ENCODE data around the gene HSPA1A.
A peak's percentile ranks its signal among the peaks of the same experiment; 100 is the strongest.
"Not testable (repeated sequence)": the region's sequence is repeated elsewhere in the genome, so short reads cannot be mapped to it uniquely, and the experiment has no call there.

HSPA1A gene

DNA sequence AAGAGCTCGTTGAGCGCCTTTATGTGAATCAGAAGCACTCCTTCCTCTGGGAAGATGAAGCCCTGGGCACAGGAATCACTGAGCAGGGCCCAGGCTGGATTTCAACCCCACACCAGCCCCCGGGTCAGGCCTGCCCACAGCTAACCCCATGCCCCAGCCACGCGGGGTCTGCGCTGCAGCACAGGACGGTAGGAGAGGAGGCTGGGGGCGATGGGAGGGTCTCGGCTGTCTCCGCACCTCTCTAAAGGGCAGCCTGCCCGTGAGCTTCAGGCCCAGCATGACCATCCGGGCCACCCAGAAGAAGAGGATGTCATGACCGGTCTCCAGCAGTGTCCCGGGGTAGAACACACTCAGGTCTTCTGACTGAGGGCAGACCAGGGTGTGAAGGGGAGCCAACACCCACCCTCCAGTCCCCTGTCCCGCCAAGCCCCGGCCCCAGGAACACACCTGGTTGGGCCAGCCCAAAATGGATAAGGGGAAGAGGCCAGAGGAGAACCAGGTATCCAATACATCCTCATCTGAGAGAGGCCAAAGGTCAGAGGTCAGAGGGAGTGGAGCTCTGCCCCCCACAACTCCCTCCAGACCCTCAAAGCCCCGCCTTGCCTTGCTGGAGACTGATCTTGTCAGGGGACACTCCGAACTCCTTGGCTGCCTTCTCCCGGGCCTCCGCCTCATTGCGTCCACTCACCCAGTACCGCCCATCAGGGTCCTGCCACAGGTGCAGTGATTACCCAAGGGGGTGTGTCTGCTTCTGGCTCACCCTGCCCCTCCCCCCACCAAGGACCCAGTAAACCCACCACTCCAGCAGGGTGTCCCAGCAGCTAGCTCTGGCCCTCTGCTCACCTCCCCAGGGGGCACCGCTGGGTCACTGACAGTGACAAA is 33.9 kb upstream of the HSPA1A start:
- no peak for DNase-seq

DNA sequence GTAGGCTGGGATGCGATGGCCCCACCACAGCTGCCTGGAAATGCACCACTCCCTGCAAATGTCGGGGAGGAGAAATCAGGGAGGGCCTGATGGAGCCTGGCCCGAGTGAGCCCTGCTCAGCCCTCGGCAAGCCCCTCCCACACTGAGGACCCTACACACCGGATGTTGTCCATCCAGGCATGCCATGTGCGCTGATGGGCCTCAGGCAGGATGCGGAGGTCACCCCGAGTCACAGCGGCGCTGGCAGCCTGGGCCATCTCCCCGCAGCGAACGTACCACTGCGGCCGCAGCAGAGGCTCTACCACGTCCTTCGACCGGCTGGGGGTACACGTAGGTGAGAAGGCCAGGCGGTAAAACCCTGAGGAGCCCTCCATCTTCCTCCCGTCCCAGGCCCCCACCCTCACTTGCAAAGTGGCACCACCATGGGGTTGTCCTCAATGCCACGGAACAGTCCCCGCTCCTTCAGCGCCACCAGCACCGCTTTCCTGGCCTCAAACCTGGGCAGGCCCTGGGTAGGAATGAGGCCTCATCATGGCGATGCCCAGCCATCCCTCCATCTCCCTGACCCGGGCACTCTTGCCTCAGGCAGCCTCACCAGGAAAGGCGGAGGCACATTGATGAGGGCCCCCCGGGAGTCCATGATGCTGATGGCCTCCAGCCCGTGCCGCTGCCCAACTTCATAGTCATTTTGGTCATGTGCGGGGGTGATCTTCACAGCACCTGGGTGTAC is 33.1 kb upstream of the HSPA1A start:
- DNase-seq: no peak

DNA sequence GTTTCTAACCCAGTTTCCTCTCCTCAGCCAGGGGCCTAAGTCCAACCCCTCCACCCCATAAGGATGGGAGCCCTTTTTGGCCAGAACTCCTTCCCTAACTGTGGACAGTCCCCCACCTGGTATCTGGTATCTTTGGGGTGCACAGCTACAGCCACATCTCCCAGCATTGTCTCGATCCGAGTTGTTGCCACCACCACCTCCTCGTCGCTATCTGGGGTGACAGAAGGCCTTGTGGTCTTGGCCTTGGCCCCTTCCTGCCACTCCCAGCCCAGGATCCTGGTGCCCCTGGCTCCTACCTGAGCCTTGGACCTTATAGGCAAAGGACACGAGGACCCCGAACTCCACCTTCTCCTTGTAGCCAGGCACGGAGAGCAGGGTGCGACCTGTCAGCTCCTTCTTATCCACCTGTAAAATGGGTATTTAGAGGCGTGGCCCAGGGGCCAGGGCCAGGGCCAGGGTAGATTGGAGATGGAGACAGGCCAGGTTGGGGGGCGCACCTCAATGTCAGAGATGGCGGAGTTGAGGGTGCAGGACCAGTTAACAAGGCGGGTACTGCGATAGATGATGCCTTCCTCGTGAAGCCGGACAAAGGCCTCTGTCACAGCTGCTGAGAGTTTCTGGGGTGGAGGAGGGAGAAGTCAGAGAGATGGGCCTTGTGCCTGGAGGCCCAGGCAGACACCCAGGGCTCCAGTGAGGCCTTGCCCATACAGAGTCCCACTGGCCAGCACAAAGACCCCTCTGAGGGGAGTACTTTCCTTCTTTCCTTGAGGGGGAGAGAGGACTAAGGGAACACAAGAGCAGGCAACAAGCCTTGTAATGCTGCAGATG is 31.0 kb upstream of the HSPA1A start:
- no peak for DNase-seq

DNA sequence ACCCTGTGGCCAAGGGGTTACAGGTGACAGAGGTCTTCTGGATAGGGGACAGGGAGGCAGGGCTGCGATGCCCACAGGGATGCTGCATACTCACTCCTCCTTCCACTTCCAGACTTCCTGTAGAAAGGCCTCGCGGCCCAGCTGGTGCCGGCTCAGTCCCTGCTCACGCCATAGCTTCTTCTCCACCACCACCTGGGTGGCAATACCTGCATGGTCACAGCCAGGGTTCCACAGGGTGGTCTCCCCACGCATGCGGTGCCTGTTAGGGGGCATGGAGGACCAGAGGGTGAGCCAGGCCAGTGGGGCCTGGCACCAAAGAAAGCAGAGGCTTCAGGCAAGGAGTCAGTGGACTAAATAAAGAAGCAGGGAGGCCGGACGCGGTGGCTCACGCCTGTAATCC is 29.9 kb upstream of the HSPA1A start:
- no peak for DNase-seq

DNA sequence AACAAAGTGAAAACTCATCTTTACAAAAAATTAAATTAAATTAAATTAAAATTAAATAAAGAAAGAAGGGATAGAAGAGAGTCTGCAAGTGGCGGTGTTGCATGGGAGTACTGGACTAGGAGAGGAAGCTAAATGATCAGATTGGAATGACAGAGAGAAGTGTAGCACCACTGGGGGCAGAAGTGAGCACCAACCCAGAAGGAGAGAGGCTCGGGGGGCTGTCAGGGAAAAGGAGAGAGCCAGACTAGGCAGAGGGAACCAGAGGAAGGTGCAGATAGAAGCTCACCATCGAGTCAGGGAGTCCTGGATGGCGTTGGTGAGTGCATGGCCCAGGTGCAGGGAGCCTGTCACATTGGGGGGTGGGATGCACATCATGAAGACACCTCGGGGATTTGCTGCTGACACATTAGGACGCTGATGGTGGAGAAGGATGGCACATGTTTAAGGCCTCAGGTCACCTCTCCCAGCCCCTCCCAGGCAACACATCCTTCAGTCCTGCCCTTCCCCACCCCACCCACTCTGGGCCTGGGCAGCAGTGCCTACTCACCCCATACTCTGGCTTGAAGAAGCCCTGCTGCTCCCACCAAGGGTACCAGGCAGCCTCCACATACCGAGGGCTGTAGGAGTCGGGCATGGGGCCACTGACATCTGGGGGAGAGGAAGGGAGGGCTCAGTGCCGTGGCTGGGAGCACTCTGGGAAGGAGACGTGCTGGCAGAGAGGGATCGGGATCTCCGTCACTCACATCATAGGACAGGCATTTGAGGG is 23.8 kb upstream of the HSPA1A start:
- DNase-seq: peak; percentile 49 to 56 (median 55)

DNA sequence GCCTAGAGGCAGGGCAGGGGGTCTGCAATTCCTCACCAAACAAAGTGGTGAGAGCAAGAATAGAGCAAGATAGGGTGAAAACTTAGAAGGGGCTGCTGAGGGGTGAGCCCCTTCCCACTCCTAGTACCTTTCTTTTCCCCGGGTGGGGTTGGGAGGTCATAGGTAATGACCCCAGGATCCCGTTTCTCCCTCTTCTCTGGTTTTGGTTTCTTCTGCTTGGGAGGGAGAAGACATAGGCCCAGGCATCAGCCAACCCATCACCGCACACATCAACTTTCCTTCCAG is 23.3 kb upstream of the HSPA1A start:
- no peak for DNase-seq

DNA sequence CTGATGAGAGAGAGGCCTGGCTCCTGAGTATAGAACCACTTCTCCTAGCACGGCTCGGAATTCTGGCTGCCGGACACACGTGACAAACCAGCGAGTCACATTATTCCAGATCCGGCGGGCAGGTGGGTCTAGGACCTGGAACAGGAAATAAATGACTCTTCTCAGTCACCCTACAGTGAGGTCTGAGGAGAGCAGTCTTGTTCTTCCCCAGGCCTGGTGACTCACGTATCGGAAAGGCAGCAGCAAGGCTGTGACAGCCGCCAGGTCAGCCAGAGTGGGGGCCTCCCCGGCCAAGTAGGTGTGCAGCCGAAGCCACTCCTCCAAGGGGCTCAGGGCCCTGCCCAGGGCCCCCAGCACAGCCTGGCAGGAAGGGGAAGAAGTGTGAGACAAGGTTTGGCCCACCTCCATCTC is 22.6 kb upstream of the HSPA1A start:
- no peak for DNase-seq

DNA sequence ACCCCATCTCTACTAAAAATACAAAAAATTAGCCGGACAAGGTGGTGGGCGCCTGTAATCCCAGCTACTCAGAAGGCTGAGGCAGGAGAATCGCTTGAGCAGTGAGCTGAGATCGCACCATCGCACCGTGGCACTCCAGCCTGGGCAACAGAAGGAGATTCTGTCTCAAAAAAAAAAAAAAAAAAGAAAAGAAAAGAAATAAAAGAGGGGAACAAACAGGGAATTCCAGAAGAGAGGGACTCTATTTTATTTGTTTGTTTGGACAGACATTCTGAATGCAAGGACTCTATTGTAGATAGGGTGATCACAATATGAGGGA is 21.5 kb upstream of the HSPA1A start:
- not testable (repeated sequence) for DNase-seq

DNA sequence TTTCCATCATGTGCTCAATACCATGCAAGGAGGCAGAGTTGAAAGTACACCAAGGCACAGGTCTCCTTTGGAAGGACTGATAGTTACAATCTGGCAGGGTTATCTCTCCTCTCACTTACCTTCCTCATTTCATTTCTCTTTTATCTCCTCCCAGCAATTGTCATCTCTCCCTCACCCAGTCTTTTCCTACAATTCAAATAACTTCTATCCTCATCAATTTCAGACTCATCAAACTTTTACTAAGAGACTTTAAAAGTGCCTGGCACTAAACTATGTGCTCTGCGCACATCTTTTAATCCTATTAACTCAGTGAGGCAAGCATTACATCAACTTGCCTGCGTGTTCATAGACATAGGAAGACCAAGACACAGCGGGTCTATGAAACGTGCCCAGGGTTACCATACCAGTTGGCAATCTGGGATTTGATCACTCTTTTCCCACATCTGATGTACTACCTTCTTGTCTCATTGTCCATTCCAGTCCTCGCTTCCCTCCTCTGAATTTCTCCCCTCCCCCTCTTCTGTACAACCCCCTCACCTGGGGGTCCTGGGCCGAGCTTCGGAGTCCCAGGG is 21.0 kb upstream of the HSPA1A start:
- no peak for DNase-seq

DNA sequence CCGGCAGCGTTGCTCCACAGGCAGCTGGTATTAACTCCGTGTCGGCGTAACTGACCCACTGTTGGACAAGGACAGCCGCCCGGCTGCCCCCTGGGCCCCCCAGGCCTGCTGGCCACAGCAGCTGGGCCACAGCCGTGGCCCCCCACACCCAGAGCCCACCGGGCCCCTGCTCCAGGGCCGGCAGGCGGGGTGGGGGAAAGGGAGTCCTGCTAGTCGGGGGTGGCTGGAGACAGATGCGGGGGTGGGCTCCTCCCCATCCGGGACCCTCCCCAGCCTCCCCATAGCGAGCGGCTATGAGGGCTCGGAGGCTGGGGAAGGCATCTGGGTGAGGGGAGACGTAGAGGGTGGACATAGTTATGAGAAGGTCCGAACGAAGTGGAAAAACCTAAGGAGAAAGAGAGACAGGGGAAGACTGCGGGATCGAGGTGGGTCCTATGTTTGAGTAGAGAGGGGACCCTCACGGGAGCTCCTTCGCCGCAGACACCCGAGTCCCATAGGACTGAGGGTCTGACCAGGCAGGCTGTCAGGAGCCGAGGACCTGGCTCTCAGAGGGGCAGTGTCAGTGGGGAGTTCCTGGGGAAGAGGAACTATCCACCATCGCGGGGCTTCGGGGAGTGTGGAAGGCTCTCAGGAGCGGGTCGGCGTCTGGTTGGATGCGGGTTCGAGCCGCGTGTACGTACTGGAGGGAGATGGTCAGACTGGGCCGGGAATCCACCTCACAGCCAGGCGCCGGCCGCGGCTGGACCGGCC is 20.3 kb upstream of the HSPA1A start:
- DNase-seq: peak in 1 of 3 donors; percentile 67

DNA sequence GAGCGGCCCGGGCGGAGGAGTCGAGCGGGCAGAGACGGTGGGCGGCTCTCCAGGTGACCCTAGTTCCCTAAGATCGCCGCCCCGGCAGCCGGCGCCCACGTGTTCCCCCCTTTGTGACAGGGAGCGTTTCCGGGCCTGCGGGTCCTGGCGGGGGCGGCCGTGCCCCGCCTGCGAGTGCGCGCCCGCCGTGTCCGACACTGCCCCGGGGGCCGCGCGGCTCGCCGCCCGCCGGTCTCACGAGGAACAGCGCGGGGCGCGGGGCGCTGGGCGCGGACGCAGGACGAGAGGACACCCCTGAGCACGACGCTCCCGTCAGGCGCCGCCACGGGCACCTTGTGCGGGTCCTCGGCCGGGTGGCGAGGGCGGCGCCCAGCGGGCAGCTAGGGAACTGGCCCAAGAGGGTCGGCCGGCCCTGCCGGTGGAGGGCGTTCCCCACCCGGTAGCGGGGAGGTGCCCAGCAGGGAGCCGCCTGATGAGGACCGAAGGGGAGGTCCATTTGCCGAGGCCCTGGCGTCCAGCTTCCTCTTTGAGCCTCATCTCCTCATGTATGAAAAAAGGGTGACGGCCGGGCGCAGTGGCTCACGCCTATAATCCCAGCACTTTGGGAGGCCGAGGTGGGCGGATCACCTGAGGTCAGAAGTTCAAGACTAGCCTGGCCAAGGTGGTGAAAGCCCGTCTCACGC is 19.6 kb upstream of the HSPA1A start, which contains the start of gene VARS1:
Gene VARS1, minus strand, starts transcription at position 137 of the 683 bp plus-strand sequence. CDS start 535 bp downstream, outside the sequence.
- peak; percentile 97 to 99 (median 98) for DNase-seq

DNA sequence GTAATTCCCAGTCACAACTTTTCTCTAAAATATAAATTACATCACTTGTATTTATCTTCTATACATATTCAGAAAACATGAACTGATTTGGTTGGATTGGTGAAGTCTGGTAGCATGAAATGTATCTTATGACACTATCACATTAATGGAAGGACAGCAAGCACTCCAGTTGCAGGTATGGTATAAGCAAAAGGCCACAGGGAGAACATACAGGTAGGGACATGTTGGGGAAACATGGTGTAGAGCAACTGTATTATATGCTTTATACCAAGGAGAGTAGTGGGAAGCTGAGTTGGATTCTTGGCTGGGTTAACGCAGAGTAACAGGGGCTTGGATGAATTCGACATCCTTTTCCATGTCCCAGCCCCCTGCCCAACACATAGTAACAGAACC is 18.4 kb upstream of the HSPA1A start:
- DNase-seq: no peak

DNA sequence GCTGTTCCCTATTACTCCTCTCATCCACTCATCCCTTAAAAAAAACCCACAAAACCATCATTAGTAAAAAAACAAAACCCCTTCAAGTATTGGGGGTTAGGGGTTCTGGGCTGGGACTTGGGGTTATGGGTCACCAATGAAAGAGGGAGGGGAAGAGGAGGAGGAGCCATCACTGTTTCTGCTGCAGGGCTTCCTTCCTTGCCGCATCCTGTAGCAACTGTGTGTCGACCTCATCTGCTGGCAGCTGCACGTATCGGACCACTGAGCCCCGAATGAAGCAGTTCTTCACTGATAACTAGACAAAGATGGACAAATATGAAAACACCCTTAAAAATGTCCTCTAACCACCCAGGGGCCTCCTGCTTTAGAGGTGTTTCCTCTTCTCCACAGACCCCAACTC is 17.8 kb upstream of the HSPA1A start:
- DNase-seq: no peak

DNA sequence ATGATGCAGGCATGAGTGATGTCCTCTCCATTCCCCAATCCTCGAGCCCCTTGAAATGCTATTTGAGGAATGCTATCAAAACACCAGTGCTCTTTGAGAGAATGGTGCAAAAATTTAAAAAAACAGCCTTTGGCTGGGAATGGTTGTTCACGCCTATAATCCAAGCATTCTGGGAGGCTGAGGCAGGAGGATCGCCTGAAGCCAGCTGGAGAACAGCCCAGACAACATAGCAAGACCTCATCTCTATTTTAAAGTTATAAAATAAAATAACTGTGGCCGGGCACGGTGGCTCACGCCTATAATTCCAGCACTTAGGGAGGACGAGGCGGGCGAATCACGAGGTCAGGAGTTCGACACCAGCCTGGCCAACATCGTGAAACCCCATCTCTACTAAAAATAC is 15.6 kb upstream of the HSPA1A start:
- DNase-seq: no peak

DNA sequence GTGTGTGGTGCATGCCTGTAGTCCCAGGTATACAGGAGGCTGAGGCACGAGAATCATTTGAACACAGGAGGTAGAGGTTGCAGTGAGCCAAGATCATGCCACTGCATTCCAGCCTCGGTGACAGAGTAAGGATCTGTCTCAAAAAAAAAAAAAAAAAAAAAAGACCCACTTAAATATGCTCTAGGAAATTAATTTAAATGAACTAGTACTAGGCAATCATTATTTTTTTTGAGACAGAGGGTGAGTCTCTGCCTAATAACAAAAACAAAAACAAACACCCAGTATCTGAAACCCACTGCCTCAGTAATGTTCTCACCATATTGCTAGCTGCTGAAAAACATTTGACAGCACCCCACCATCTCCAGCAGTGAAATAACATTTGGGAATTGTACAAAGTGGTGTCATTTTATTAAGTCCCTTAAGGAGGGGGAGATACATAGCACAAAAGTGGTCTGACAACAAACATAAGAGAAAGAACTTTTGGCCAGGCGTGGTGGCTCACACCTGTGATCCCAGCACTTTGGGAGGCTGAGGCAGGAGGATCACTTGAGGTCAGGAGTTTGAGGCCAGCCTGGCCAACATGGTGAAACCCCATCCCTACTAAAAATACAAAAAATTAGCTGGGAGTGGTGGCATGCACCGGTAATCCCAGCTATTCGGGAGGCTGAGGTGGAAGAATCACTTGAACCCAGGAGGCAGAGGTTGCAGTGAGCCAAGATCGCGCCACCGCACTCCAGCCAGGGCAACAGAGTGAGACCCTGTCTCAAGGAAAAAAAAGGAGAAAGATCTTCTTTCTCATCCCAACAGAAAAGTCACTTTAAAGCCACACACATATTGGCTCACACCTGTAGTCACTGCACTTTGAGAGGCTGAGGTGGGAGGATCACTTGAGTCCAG is 14.1 kb upstream of the HSPA1A start:
- not testable (repeated sequence) for DNase-seq

DNA sequence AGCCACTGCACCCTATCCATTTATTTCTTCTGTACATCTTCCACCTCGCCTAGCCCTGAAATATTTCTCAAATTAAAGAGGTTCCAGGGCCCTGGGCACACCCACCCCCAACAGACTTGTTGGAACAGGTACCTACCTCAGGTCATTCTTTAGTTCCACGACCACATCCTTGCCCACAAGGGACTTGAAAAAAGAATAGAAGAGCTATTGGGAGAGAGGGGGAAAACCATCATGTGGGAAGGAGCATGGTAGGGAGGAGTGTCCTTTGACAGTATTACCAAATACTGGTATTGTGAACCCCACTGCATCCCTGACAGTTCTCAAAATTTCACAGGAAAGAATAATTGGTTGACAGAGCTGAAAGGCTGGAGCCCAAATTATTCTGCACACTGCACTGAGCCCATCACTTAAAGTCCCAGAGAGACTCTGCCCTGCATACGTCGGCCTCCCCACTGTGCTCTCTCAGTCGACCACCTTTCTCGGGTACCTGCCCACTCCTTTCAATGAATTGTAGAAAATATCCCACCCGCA is 9.3 kb upstream of the HSPA1A start:
- DNase-seq: peak in 1 of 3 donors; percentile 18

DNA sequence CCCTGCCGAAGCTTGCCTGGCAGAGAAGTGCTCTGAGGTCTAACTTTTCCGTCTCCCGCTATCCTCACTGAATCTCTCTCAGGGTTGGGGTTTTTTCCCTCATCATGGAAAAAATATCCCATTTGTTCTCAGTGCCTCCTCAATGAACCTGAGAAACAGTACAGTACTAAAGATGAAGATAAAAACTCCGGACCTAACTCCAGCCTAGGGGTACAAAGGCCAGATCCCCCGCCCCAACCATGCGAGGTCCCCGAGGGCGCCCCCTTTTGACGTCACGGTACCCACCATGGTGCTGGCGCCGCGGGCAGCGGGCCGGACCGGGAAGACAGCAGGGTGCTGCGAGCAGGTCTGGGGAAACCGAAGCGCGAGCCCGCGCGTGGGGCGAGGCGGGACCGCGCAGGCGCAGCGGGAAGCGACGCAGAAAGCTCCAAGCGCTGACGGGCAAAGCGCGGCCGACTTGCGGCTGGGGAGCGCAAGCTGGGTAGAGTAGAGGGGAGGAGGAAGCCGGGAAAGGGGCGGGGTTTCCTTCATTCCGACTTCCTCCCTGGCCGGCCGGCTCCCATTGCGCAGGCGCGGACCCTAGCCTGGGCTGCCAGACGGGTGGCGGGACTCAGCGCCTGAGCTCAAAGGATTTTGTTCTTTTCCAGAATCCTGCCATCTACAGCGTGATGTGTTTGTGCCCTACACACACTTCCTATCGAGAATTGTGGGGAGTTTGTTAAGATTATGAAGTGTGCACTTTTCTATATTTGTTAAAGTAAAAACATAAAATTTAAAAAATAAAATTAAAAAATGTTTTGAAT is 8.7 kb upstream of the HSPA1A start, which contains the start of gene LSM2:
Gene LSM2, minus strand, starts transcription at position 497 of the 803 bp plus-strand sequence. Its CDS starts 209 bp downstream, at position 288.
- DNase-seq: peak; percentile 99

DNA sequence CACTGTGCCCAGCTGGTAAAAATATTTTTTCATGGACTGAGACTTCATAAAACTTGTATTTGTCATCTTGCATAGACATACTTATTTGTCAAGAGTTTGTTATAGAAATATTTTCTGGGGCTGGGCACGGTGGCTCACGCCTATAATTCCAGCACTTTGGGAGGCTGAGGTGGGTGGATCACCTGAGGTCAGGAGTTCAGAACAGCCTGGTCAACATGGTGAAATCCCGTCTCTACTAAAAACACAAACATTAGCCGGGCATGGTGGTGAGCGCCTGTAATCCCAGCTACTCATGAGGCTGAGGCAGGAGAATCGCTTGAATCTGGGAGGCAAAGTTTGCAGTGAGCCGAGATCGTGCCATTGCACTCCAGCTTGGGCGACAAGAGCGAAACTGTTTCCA is 6.7 kb upstream of the HSPA1A start:
- DNase-seq: not testable (repeated sequence)

DNA sequence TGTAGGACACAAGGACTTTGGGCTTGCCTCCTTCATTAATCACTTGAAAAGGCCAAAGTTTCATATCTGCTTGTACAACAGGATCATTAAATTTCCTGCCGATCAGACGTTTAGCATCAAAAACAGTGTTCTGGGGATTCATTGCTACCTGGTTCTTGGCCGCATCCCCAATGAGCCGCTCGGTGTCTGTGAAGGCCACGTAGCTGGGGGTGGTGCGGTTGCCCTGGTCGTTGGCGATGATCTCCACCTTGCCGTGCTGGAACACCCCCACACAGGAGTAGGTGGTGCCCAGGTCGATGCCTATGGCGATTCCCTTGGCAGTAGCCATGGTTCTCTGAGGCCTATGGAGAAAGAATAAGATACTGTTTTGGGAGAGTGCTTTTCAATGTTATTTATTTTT is 3.7 kb upstream of the HSPA1A start:
- no peak for DNase-seq
